Measurements from ENCODE around the gene BIN1. TPM values are rescaled to one million over a fixed set of nuclear protein-coding genes. Genes with fewer than 3 reads are reported as not detected.

The BIN1 gene
- polyA plus RNA-seq, 1 of the 3 experiments (the other 2 are of a cell fraction): 40.3 TPM

DNA sequence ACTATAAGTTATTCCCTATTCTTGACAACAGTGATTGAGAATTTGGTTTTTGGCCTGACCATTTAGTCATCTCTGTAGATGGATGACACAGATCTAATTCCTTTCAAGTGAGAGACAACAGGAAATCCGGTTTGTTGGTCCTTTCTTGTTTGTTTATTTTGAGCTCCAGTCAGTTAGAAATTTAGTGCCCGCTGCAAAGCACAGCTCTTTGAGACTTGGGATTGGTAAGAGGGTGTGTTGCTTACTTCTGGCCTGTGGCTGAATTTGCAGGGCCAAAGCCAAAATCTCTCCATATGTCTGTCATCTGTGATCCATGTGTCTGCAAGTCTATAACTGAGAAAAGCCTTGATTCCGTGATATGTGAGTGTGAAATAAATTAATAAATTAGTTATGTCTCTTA lies 74.3 kb downstream of the BIN1 start:
- TF ChIP-seq FOXJ3 (CRISPR knock-in tag; IDR thresholded peaks at IDR 0.05) (no peak), TEAD4 (IDR thresholded peaks at IDR 0.05; ENCODE audit: borderline replicate concordance, insufficient read depth) (no peak), RCOR1 (IDR thresholded peaks at IDR 0.05; ENCODE audit: low read length) (no peak), GABPA (IDR thresholded peaks at IDR 0.05; ENCODE audit: low read depth) (no peak), TCF12 (IDR thresholded peaks at IDR 0.05) (no peak), PBX3 (IDR thresholded peaks at IDR 0.05) (no peak), EP300 (IDR thresholded peaks at IDR 0.05; ENCODE audit: borderline replicate concordance in 1 of 2, low read depth in 1 of 2, low read length in 1 of 2) (no peak), NFIC (IDR thresholded peaks at IDR 0.05; ENCODE audit: borderline replicate concordance) (no peak), MEF2A (IDR thresholded peaks at IDR 0.05; ENCODE audit: borderline replicate concordance, low read depth) (no peak), POLR2AphosphoS5 (IDR thresholded peaks at IDR 0.05; ENCODE audit: low read depth, low read length) (no peak), ELF1 (IDR thresholded peaks at IDR 0.05) (no peak), RFX5 (IDR thresholded peaks at IDR 0.05; ENCODE audit: low read length) (no peak)
- TF ChIP-seq, protein P1, sequence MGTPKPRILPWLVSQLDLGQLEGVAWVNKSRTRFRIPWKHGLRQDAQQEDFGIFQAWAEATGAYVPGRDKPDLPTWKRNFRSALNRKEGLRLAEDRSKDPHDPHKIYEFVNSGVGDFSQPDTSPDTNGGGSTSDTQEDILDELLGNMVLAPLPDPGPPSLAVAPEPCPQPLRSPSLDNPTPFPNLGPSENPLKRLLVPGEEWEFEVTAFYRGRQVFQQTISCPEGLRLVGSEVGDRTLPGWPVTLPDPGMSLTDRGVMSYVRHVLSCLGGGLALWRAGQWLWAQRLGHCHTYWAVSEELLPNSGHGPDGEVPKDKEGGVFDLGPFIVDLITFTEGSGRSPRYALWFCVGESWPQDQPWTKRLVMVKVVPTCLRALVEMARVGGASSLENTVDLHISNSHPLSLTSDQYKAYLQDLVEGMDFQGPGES (IDR thresholded peaks at IDR 0.05; ENCODE audit: low read depth, low read length): no peak
- TF ChIP-seq, protein P2, sequence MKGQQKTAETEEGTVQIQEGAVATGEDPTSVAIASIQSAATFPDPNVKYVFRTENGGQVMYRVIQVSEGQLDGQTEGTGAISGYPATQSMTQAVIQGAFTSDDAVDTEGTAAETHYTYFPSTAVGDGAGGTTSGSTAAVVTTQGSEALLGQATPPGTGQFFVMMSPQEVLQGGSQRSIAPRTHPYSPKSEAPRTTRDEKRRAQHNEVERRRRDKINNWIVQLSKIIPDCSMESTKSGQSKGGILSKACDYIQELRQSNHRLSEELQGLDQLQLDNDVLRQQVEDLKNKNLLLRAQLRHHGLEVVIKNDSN (IDR thresholded peaks at IDR 0.05; ENCODE audit: borderline replicate concordance, low read depth): no peak
- Histone ChIP-seq H3K9ac (no peak overlapping the region), H3K4me3 (ENCODE audit: low read depth in 2 of 2, low read length in 1 of 2) (no peak overlapping the region), H3K4me2 (no peak overlapping the region), H4K20me1 (ENCODE audit: insufficient read depth) (no peaks in the 10 kb centered on the region), H3K79me2 (ENCODE audit: insufficient read depth) (no peaks in the 10 kb centered on the region), H3K36me3 (replicated peaks in 1 of 2; ENCODE audit: control insufficient read depth in 1 of 2, insufficient read depth in 2 of 2, low read length in 1 of 2) (no peaks in the 10 kb centered on the region), H3K9me2 (no peaks in the 10 kb centered on the region), H3K27me3 (ENCODE audit: insufficient read depth) (no peaks in the 10 kb centered on the region), H3F3A (replicated peaks; ENCODE audit: insufficient read depth) (no peaks in the 10 kb centered on the region), H3K4me1 (ENCODE audit: control insufficient read depth in 1 of 2, insufficient read depth in 2 of 2, low read depth in 1 of 2, low read length in 1 of 2) (peaks cover 0 to 6% of the 10 kb centered on the region in 2 experiments; a peak in 2 of 4 replicates), H3K27ac (ENCODE audit: low read depth in 2 of 2, low read length in 1 of 2) (no peak overlapping the region), H2AFZ (ENCODE audit: low read depth) (no peak overlapping the region), H3K9me3 (no peaks in the 10 kb centered on the region)
- ChIA-PET CTCF (interaction anchor here (0.6 to 1.5 kb wide), 3 partner anchors 8 to 18 kb away, joined by 3 to 6 read pairs (median 3); no protein-coding TSS in a partner anchor), POLR2A (no interaction called here)
- WGBS (ENCODE audit: low lambda C conversion rate): 53% methylated on average over 3 of the region's 3 CpGs
- no peak for DNase-seq

DNA sequence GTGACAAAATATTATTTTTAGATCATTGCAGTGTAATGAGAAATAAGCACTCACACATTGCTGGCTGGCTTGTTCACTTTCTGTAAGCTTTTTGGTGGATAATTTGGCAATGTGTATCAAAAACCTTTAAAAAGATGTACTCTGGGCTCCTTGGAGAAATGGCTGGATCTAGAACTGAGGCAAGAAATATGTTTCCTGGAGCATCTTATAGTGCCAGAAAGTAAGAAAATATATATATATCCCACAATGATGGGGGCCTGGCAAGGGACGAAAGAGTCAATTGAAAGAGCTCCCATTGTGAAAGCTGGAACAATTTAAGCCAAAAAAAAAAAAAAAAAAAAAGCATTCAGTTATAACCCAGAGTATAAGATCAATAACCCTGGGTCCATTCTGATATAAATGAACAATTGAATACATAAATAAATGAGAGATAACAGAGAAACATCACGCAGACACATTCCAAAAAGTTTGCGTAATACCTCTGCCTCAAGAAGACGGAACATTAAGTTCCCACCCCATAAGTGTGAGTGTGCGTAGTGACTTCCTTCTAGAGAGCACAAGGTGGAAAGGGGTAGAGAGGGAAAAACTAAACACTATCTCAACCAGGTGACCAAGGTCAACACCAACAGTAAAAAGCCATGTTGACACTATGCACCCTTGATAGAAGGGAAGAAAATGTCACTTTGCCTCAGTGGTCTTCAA lies 77.5 kb downstream of the BIN1 start:
- no peaks in the 10 kb centered on the region for H4K20me1 ChIP-seq (ENCODE audit: insufficient read depth)
- no peak overlapping the region for H3K4me2 ChIP-seq
- H3K36me3 ChIP-seq (replicated peaks in 1 of 2; ENCODE audit: control insufficient read depth in 1 of 2, insufficient read depth in 2 of 2, low read length in 1 of 2): no peaks in the 10 kb centered on the region
- H3F3A ChIP-seq (replicated peaks; ENCODE audit: insufficient read depth): peaks cover 1% of the 10 kb centered on the region
- H3K79me2 ChIP-seq (ENCODE audit: insufficient read depth): no peaks in the 10 kb centered on the region
- no peak overlapping the region for H3K9ac ChIP-seq
- H3K4me1 ChIP-seq (ENCODE audit: control insufficient read depth in 1 of 2, insufficient read depth in 2 of 2, low read depth in 1 of 2, low read length in 1 of 2): peaks cover 0 to 13% of the 10 kb centered on the region in 2 experiments; a peak in 3 of 4 replicates
- no peak overlapping the region for H3K27ac ChIP-seq (ENCODE audit: low read depth in 2 of 2, low read length in 1 of 2)
- H2AFZ ChIP-seq (ENCODE audit: low read depth): no peak overlapping the region
- no peaks in the 10 kb centered on the region for H3K9me3 ChIP-seq
- no peaks in the 10 kb centered on the region for H3K27me3 ChIP-seq (ENCODE audit: insufficient read depth)
- H3K9me2 ChIP-seq: no peaks in the 10 kb centered on the region
- 80% methylated on average over 5 of the region's 5 CpGs for WGBS (ENCODE audit: low lambda C conversion rate)
- ChIA-PET CTCF (no interaction called here), POLR2A (no interaction called here)
- DNase-seq: no peak
- no peak for TF ChIP-seq GABPA (IDR thresholded peaks at IDR 0.05; ENCODE audit: low read depth)
- no peak for TF ChIP-seq POLR2AphosphoS5 (IDR thresholded peaks at IDR 0.05; ENCODE audit: low read depth, low read length)
- TF ChIP-seq FOSL2 (IDR thresholded peaks at IDR 0.05; ENCODE audit: borderline replicate concordance, low read depth): no peak
- no peak for TF ChIP-seq TCF12 (IDR thresholded peaks at IDR 0.05)
- TF ChIP-seq SMC3 (IDR thresholded peaks at IDR 0.05; ENCODE audit: low read depth, low read length): no peak
- TF ChIP-seq PBX3 (IDR thresholded peaks at IDR 0.05): no peak
- TF ChIP-seq RAD21 (IDR thresholded peaks at IDR 0.05; ENCODE audit: low read length): no peak
- TF ChIP-seq FOXM1 (IDR thresholded peaks at IDR 0.05; ENCODE audit: low read depth): no peak
- TF ChIP-seq FOXJ3 (CRISPR knock-in tag; IDR thresholded peaks at IDR 0.05): no peak
- no peak for TF ChIP-seq NFIC (IDR thresholded peaks at IDR 0.05; ENCODE audit: borderline replicate concordance)
- no peak for TF ChIP-seq SIN3A (IDR thresholded peaks at IDR 0.05; ENCODE audit: borderline replicate concordance, low read depth, low read length)
- no peak for TF ChIP-seq RFX5 (IDR thresholded peaks at IDR 0.05; ENCODE audit: low read length)
- no peak for TF ChIP-seq GATA2 (CRISPR knock-in tag; IDR thresholded peaks at IDR 0.05)
- TF ChIP-seq CHD2 (IDR thresholded peaks at IDR 0.05; ENCODE audit: low read length, partially characterized antibody): no peak
- TF ChIP-seq, protein P3, sequence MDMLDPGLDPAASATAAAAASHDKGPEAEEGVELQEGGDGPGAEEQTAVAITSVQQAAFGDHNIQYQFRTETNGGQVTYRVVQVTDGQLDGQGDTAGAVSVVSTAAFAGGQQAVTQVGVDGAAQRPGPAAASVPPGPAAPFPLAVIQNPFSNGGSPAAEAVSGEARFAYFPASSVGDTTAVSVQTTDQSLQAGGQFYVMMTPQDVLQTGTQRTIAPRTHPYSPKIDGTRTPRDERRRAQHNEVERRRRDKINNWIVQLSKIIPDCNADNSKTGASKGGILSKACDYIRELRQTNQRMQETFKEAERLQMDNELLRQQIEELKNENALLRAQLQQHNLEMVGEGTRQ (IDR thresholded peaks at IDR 0.05; ENCODE audit: borderline replicate concordance, low read depth, low read length): no peak
- TF ChIP-seq NRF1 (IDR thresholded peaks at IDR 0.05; ENCODE audit: low read depth, low read length): no peak
- H3K4me3 ChIP-seq (ENCODE audit: low read depth in 2 of 2, low read length in 1 of 2): no peak overlapping the region
